Gastrocnemius medialis (tissue), 4 donors: ENCODE results near the gene PRKRIP1. TPM values are rescaled to one million over a fixed set of nuclear protein-coding genes. Genes with fewer than 3 reads are reported as not detected.
A peak's percentile ranks its signal among the peaks of the same experiment; 100 is the strongest.
"Not testable (repeated sequence)": the region's sequence is repeated elsewhere in the genome, so short reads cannot be mapped to it uniquely, and the experiment has no call there.

Source experiments
- ATAC-seq, 2 donors: fragments of 150-250 bp; one replicate each; pipeline ENCODE4 v1.9.1; 2016
- DNase-seq, 2 donors: peaks; one replicate each; pipeline ENCODE4 v3.0.0-alpha.2; 2019
- H3K27ac ChIP-seq, 4 donors: fragments of 200-600 bp; sonication (generic); 1 replicate in 1 of 4; 2 replicates in 3 of 4; pipeline ENCODE4 v1.5.1; 2016 to 2018; ENCODE audit warnings: mild to moderate bottlenecking in 2 of 4, moderate library complexity in 1 of 4
- H3K27me3 ChIP-seq, 3 donors: fragments of 200-600 bp; sonication (generic) in 2 of 3; 1 replicate in 1 of 3; 2 replicates in 2 of 3; pipeline versions ENCODE4 v1.5.1 to v1.6.0; 2016 to 2019; ENCODE audit warnings: mild to moderate bottlenecking in 1 of 3, moderate library complexity in 1 of 3
- H3K36me3 ChIP-seq, 2 donors: fragments of 200-600 bp; sonication (generic) in 1 of 2; one replicate each; pipeline ENCODE4 v1.5.1; 2017 to 2018
- H3K4me1 ChIP-seq, 2 donors: fragments of 200-600 bp; sonication (generic) in 1 of 2; one replicate each; pipeline ENCODE4 v1.5.1; 2016 to 2017; ENCODE audit warnings: mild to moderate bottlenecking in 2 of 2
- H3K4me3 ChIP-seq, 4 donors: fragments of 200-600 bp; sonication (generic) in 3 of 4; 1 replicate in 1 of 4; 2 replicates in 3 of 4; pipeline ENCODE4 v1.5.1; 2016 to 2019; ENCODE audit warnings: mild to moderate bottlenecking in 2 of 4
- H3K9me3 ChIP-seq, 3 donors: fragments of 200-600 bp; sonication (generic) in 2 of 3; 1 replicate in 1 of 3; 2 replicates in 2 of 3; pipeline ENCODE4 v1.5.1; 2016 to 2019
- POLR2A ChIP-seq, 2 donors: fragments of 450-650 bp; IDR thresholded peaks; one replicate each; pipeline ENCODE4 v1.6.1; 2017; ENCODE audit warnings: antibody characterized with exemption in 2 of 2, mild to moderate bottlenecking in 2 of 2, moderate library complexity in 2 of 2
- in situ Hi-C, 4 donors: fragments of 200-750 bp; cut with MboI; loops; one replicate each; pipeline versions ENCODE4 v1.15.0 to v1.8.0; 2017; ENCODE audit warnings: low sequenced_read_pairs in 4 of 4
- intact Hi-C: fragments of 100-400 bp; cut with DNase I; formaldehyde crosslinking; loops from one replicate; pipeline ENCODE4 v1.15.1; 2023; ENCODE audit warnings: low total_unique reads
- total RNA-seq, 4 donors: library from RNA; depleted of rRNA; stranded (reverse); fragments of >200 nt; gene quantifications; one replicate each; pipeline versions ENCODE4 v1.1.0 to v1.2.3, GENCODE V29; 2016
- TF ChIP-seq, protein P1 (sequence below), 5 experiments: fragments of 450-650 bp in 3 of 5; fragments of 200-600 bp in 2 of 5; sonication (generic) in 2 of 5; IDR thresholded peaks in 4 of 5; conservative IDR thresholded peaks in 1 of 5; 1 replicate in 4 of 5; 2 replicates in 1 of 5; pipeline ENCODE4 v1.5.1; 2016 to 2019; ENCODE audit warnings: antibody characterized with exemption in 5 of 5, mild to moderate bottlenecking in 3 of 5, moderate library complexity in 3 of 5

The PRKRIP1 gene
- total RNA-seq, 4 donors from 2014 or later, result 6.1 to 22.1 (median 13.4) TPM

DNA sequence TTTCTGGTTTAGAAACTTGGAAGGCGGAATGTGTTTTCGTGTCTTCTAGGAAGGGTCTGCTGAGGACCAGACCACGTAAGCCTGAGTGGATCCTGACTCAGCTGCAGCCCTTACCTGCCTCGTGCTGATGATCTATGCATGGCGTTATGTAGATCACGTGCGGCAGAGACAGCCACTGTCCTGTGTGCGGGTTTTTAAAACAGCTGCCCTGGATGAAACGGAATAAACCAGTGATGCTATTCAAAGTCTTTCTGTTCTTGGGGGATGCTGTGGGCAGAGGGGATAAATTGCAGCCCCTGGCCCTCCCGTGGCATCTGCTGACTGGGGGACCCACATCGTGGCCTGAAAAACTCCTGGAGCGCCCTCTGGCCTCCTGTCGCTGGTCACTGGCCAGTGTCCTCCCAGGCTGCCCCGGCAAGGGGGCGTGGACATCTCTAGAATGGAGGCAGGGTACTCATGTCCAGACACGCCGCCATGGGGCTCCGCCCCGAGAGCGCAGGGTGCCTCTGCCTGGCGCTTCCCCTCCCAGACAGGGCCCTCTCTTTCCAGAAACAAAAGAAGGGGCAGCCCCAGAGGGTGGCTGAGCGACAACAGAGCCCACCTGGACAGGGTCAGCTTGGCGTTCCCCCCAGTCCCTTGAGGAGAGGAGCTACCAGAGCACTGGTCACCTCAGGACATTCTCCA, 55.4 kb downstream of the PRKRIP1 start:
- H3K4me1 ChIP-seq, result no peaks in the 10 kb centered on the region
- no peak overlapping the region for H3K4me3 ChIP-seq
- in situ Hi-C loops, result no loop called here
- intact Hi-C loops, result no loop called here
- TF ChIP-seq POLR2A (IDR thresholded peaks at IDR 0.05), result no peak
- TF ChIP-seq, protein P1, sequence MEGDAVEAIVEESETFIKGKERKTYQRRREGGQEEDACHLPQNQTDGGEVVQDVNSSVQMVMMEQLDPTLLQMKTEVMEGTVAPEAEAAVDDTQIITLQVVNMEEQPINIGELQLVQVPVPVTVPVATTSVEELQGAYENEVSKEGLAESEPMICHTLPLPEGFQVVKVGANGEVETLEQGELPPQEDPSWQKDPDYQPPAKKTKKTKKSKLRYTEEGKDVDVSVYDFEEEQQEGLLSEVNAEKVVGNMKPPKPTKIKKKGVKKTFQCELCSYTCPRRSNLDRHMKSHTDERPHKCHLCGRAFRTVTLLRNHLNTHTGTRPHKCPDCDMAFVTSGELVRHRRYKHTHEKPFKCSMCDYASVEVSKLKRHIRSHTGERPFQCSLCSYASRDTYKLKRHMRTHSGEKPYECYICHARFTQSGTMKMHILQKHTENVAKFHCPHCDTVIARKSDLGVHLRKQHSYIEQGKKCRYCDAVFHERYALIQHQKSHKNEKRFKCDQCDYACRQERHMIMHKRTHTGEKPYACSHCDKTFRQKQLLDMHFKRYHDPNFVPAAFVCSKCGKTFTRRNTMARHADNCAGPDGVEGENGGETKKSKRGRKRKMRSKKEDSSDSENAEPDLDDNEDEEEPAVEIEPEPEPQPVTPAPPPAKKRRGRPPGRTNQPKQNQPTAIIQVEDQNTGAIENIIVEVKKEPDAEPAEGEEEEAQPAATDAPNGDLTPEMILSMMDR (IDR thresholded peaks at IDR 0.05 in 4 of 5, conservative IDR thresholded peaks at IDR 0.05 in 1 of 5), result no peak
- H3K27me3 ChIP-seq, result no peaks in the 10 kb centered on the region
- no peak for DNase-seq
- no peak overlapping the region for H3K27ac ChIP-seq
- peaks cover 0 to 12% of the 10 kb centered on the region in 2 donors for H3K36me3 ChIP-seq
- no peak for ATAC-seq
- H3K9me3 ChIP-seq, result no peaks in the 10 kb centered on the region

DNA sequence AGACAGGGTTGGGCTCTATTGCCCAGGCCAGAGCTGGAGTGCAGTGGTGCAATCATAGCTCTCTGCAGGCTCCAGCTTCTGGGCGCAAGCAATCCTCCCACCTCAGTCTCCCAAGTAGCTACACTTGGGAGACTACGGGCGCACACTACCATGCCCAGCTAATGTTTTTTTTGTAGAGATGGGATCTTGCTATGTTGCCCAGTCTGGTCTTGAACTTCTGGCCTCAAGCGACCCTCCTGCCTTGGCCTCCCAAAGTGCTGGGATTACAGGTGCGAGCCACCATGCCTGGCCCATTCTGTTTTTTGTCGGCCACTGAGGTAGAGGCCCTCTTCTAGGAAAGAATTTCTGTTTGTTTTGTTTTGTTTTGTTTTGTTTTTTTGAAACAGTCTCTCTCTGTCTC, 56.3 kb downstream of the PRKRIP1 start:
- DNase-seq (no peak), ATAC-seq (no peak)
- in situ Hi-C loops, result no loop called here
- Histone ChIP-seq H3K4me1 (no peaks in the 10 kb centered on the region), H3K27me3 (no peaks in the 10 kb centered on the region), H3K4me3 (no peak overlapping the region), H3K36me3 (peaks cover 0 to 21% of the 10 kb centered on the region in 2 donors), H3K27ac (no peak overlapping the region), H3K9me3 (no peaks in the 10 kb centered on the region)
- intact Hi-C loops, result no loop called here
- TF ChIP-seq, protein P1 (IDR thresholded peaks at IDR 0.05 in 4 of 5, conservative IDR thresholded peaks at IDR 0.05 in 1 of 5), result no peak
- no peak for TF ChIP-seq POLR2A (IDR thresholded peaks at IDR 0.05)

DNA sequence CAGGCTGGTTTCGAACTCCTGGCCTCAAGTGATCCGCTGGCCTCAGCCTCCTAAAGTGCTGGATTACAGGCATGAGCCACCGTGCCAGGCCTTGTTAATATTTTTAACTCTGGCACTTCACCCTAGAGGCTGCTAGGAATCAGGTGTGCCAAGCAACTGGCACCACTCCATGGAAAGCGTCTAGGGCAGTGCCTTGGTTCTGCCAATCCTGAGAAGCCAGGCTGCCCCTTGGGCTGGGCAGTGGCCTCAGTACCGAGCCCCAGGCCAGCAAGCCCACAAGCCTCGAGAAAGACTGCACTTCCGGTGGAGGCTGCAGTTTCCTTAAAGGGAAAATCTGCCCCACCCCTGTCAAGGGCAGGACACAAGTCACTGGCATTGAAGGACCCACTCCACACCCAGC, 57.2 kb downstream of the PRKRIP1 start:
- intact Hi-C loops, result no loop called here
- no peaks in the 10 kb centered on the region for H3K4me1 ChIP-seq
- TF ChIP-seq, protein P1 (IDR thresholded peaks at IDR 0.05 in 4 of 5, conservative IDR thresholded peaks at IDR 0.05 in 1 of 5), result no peak
- TF ChIP-seq POLR2A (IDR thresholded peaks at IDR 0.05), result no peak
- peak overlapping the region in 2 of 4 donors; percentile 34 to 60 for H3K27ac ChIP-seq
- in situ Hi-C loops, result no loop called here
- H3K36me3 ChIP-seq, result peaks cover 0 to 30% of the 10 kb centered on the region in 2 donors
- H3K27me3 ChIP-seq, result no peaks in the 10 kb centered on the region
- DNase-seq, result peak in 1 of 2 donors; percentile 52
- peak; percentile 47 to 60 for ATAC-seq
- no peak overlapping the region for H3K4me3 ChIP-seq
- H3K9me3 ChIP-seq, result no peaks in the 10 kb centered on the region

DNA sequence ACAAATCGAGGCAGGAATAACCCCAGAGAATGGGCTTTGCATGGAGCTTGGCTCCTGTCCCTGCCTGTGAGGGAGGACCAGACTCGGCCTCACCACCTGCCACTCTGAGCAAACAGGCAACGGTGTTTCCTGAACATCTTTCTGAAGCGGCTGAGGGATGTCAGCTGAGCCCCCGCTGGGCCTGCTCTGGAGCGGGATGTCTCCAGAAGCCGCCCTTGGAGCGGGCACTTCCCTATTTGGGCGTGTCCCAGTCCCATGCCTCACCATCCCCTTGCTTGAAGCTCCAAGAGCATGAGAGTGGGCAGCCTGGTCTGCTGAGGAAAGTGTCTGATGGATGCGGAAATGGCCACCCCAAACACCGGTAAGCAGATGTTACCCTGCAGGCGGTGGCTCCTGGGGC, 58.3 kb downstream of the PRKRIP1 start:
- no peak overlapping the region for H3K4me3 ChIP-seq
- H3K9me3 ChIP-seq, result no peaks in the 10 kb centered on the region
- H3K4me1 ChIP-seq, result no peaks in the 10 kb centered on the region
- ATAC-seq (no peak), DNase-seq (no peak)
- no peaks in the 10 kb centered on the region for H3K27me3 ChIP-seq
- in situ Hi-C loops (no loop called here), intact Hi-C loops (no loop called here)
- H3K27ac ChIP-seq, result no peak overlapping the region
- peaks cover 0 to 41% of the 10 kb centered on the region in 2 donors for H3K36me3 ChIP-seq
- TF ChIP-seq, protein P1 (IDR thresholded peaks at IDR 0.05 in 4 of 5, conservative IDR thresholded peaks at IDR 0.05 in 1 of 5), result no peak

- in situ Hi-C loops, intact Hi-C loops, H3K27me3 ChIP-seq, H3K4me3 ChIP-seq, H3K9me3 ChIP-seq, H3K27ac ChIP-seq, ATAC-seq, H3K4me1 ChIP-seq, DNase-seq: not testable (repeated sequence)
- H3K36me3 ChIP-seq, result peaks cover 0 to 42% of the 10 kb centered on the region in 2 donors
Measured at GRCh38 chr7:102454932-102455331, 58.8 kb downstream of the PRKRIP1 start.
